Measurements from ENCODE around the gene ZCCHC8.
"Not testable (repeated sequence)": the region's sequence is repeated elsewhere in the genome, so short reads cannot be mapped to it uniquely, and the experiment has no call there.

Gene ZCCHC8

GRCh38 chr12:122506393-122506938 lies 5.7 kb upstream of the ZCCHC8 start:
- DNase-seq: no peak

DNA sequence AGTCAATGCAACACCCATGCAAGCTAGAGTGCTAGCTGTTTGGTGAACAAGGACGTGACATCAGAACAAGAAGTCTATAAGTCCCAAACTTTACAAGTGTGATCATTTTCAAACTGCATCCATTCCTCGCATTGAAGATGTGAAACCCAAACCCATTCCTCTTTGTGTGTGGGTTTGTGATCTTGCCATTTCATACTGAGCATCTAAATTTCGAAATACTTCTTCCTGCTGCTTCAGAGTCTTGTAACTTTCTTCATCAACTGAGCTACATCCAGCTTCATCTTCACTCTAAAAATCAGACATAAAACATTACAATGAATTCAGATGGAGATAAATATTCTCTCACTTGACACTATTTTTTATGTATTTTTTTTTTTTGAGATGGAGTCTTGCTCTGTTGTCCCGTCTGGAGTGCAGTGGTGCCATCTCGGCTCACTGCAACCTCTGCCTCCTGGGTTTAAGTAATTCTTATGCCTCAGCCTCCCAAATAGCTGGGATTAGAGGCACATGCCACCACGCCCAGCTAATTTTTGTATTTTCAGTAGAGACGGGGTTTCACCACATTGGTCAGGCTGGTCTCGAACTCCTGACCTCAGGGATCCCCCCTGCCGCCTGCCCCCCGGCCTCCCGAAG lies 4.8 kb upstream of the ZCCHC8 start:
- no peak for DNase-seq

GRCh38 chr12:122503783-122504590 lies 3.3 kb upstream of the ZCCHC8 start:
- no peak for DNase-seq

GRCh38 chr12:122503147-122503751 lies 2.5 kb upstream of the ZCCHC8 start:
- no peak for DNase-seq

- no peak for DNase-seq
These were observed 807 bp upstream of the ZCCHC8 start for GRCh38 chr12:122501489-122501989.

DNA sequence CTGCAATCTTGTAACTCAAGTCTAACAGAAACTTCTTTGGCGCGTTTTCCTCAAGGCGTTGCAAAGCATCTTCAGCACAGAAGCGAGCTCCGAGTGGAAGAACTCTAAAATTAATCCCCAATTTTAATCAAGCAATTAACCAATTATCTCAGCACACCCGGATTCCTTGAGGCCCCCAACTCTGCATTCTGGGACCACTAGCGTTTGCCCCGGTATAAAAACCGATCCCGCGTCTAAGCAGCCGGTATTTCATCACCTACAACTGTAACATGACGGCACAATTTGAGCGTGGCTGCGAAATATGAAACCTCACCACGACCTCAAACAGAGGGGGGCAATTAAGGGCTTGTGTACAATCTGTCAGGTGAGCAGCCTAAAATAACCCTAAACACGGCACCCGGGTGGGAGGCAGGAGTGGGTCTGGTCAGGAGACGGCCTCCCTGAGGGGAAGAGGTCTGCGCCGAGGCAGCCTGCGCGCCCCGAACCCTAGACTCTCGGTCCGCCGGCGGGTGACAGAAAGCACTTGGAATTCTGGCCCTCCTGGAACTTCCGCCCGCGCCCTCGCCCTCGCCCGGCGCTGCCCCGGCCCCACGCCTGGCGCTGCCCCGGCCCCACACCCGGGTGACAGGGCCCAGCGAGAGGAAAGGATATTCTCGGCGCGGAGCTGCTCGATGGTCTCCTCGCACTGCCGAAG lies 594 bp downstream of the ZCCHC8 start:
- peak; percentile 59 for DNase-seq

- DNase-seq: no peak
These were observed 5.5 kb downstream of the ZCCHC8 start for GRCh38 chr12:122495258-122495657.

GRCh38 chr12:122493222-122493621 lies 7.5 kb downstream of the ZCCHC8 start:
- not testable (repeated sequence) for DNase-seq

DNA sequence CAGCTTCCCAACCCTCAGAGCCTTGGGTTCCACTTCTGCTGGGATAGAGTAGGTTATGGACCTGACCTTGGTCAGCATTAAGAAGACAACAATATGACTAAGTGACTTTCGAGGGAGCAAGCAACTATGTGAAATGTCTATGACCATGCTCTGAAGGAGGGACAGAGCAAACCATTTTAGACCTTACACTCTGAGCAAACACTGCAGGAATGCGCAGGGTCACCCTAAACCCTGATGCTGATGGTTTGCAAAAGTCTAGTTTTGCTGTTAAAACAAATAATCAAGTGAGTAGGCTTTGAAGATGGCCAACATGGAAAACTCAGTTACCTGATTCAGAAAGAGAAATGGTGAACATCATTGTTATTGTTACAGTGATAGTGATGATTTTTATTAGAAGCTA lies 8.7 kb downstream of the ZCCHC8 start:
- no peak for DNase-seq

DNA sequence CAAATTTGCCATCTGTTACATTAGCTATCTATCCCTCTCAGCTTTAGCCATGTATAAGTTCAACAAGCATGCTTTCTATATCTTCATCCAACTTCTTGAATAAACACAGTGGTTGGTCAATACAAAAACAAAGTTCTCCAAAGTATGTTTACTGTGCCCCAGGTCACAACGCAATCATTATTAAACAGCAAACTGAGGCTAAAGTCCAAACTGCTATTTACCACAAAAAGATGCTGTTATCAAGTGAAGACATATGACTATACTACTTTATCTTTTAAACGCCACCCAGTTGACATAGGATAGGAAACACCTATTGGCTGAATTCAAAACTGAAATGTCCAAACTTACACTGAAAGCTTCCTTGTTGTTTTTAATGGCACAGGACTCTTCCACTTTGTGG lies 11.7 kb downstream of the ZCCHC8 start:
- DNase-seq: no peak

DNA sequence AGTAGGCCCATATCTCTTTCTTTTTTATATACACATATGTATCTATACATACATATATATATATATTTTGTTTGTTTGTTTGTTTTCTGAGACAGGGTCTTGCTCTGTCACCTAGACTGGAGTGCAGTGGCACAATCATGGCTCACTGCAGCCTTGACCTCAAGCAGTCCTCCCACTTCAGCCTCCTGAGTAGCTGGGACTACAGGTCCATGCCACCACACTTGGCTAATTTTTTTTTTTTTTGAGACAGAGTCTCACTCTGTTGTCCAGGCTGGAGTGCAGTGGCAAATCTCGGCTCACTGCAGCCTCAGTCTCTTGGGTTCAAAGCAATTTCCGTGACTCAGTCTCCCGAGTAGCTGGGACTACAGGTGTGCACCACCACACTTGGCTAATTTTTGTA lies 12.9 kb downstream of the ZCCHC8 start:
- DNase-seq: not testable (repeated sequence)

- no peak for DNase-seq
These were observed 13.8 kb downstream of the ZCCHC8 start for GRCh38 chr12:122486805-122487426.

- DNase-seq: not testable (repeated sequence)
These were observed 14.4 kb downstream of the ZCCHC8 start for GRCh38 chr12:122486360-122486759.

- DNase-seq: not testable (repeated sequence)
These were observed 16.3 kb downstream of the ZCCHC8 start for GRCh38 chr12:122484385-122484784.

DNA sequence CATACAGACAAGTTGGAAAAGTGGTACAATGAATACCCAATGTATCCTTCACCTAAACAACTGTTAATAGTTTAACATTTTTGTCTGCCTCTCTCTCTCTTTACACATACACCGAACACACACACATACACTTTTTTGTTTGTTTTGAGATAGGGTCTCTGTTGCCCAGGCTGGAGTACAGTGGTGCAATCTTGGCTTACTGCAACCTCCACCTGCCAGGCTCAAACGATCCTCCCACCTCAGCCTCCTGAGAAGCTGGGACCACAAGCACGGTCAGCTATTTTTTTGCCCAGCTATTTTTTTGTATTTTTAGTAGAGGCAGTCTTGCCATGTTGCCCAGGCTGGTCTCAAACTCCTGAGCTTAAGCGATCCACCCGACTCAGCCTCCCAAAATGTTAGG lies 16.8 kb downstream of the ZCCHC8 start:
- no peak for DNase-seq

GRCh38 chr12:122481861-122482260 lies 18.9 kb downstream of the ZCCHC8 start:
- no peak for DNase-seq

DNA sequence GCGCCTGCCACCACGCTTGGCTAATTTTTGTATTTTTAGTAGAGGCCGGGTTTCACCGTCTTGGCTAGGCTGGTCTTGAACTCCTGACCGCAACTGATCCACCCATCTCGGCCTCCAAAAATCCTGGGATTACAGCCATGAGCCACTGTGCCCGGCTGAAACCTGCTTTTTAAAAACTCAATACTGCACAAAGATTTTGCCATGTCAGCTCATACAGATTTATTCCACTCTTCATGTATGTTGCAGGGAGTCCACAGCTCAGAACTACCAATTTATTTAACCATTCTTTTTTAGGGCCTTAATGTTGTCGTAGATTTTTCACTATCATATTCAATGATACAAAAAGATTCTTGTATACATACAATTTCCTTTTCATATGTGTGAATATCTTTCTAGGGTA lies 20.0 kb downstream of the ZCCHC8 start:
- DNase-seq: no peak

GRCh38 chr12:122474324-122474716 lies 26.4 kb downstream of the ZCCHC8 start:
- no peak for DNase-seq

DNA sequence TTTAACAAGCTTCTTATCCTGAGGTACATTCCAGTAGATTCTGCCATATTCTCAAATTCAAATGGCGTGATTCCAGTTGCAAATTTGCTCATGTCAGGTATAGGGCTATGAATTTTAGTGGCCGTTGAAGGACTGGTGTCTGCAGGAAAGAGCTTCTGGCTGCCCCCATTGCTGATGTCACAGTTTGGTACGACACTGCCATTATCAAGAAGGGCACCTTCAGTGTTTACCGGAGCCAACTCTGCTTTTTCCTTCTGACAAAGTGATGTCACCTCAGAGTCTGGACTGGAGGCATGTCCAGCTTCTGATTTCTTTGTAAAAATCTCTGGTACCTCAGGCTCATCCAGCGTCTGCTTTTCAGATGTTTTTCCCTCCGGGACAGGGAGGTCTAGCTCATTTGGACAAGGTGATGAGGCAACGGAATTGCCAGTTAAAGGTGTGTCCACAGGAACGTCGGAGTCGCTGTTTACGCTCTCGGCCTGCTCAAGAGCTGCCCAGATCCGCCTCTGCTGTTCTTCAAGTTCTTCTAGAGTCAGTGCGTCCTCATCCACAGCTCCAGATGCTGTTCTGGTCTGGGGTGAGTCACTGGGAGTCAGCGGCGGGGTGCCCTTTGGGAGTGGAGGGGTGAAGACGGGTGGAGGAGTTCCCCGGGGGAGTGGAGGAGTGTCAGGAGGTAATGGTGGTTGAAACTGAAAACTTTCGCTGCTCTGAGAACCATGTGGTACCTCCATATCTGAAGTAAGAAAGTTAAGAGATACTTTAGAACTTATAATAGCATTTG lies 27.0 kb downstream of the ZCCHC8 start:
- DNase-seq: peak; percentile 51

GRCh38 chr12:122471324-122472226 lies 29.2 kb downstream of the ZCCHC8 start:
- peak; percentile 58 for DNase-seq

DNA sequence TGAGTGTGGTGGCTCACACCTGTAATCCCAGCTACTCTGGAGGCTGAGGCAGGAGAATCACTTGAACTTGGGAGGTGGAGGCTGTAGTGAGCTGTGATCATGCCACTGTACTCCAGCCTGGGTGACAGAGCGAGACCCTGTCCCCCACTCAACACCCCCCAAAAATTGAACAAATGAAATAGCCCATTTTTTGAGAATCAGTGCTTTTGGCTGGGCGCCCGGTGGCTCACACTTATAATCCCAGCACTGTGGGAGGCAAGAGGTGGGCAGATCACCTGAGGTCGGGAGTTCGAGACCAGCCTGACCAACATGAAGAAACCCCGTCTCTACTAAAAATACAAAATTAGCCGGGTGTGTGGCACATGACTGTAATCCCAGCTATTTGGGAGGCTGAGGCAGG lies 30.2 kb downstream of the ZCCHC8 start:
- DNase-seq: not testable (repeated sequence)
